ENCODE measurements around the gene SUPT16H. TPM values are rescaled to one million over a fixed set of nuclear protein-coding genes. Genes with fewer than 3 reads are reported as not detected.
A peak's percentile ranks its signal among the peaks of the same experiment; 100 is the strongest.

SUPT16H gene
- total and polyA plus RNA-seq, 2 experiments from 2014 or later = 187 to 268 TPM

DNA sequence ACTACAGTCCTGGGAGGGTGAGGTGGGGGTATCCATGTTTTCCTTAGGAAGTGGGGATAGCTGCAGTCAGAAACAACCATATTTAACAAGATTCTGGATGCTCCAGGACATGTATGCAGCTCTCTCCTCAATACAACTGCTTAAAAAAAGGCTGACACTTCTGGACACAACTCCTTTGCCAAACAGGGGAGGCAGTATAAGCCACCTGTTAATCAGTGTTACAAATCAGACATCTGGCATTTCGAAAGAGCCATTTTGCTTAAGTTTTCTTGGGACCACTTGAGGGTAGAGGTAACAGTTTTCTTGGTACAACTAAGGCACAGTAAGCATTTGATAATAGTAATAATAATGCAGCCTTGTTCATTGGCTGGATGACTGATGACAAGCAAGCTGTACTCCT lies 56.8 kb downstream of the SUPT16H start:
- H3K27ac Mint-ChIP-seq = no peak overlapping the region
- peak; percentile 36; the same call in 1 of the 3 replicates for ATAC-seq
- no peaks in the 10 kb centered on the region for H3K36me3 ChIP-seq (ENCODE audit: insufficient read depth)

DNA sequence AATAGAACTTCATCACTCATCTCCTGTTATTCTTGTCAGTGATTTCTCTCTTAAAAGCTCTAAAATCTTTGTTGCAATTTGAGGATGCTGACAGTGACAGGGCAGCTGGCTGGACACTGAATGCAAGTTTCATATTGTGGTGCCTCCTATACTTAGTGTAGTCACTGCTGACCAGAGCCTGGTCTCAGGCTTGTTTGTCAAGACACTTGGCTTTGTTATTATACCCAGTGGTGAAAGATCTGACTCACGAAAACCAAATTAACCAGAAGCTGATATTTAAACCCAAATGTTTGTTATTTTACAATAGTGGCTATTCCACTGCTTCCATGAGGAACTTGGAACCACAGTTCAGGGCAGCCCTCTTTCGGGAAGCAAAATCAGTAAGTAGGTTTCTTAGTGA lies 61.1 kb downstream of the SUPT16H start:
- no peaks in the 10 kb centered on the region for H3K27me3 Mint-ChIP-seq (ENCODE audit: insufficient read depth, low read depth, poor library complexity)
- ATAC-seq = no peak
- H3K4me1 Mint-ChIP-seq = peaks cover 10% of the 10 kb centered on the region
- no peaks in the 10 kb centered on the region for H3F3A ChIP-seq (replicated peaks; ENCODE audit: low read depth)
- no peaks in the 10 kb centered on the region for H3K9me2 ChIP-seq (ENCODE audit: insufficient read depth)
- no peaks in the 10 kb centered on the region for H3K9me3 Mint-ChIP-seq
- DNase-seq (ENCODE audit: low spot score) = no peak
- no peak overlapping the region for H2AFZ ChIP-seq
- no peaks in the 10 kb centered on the region for H4K20me1 ChIP-seq (replicated peaks; ENCODE audit: insufficient read depth)
- no peaks in the 10 kb centered on the region for H3K79me2 ChIP-seq (replicated peaks; ENCODE audit: insufficient read depth)
- H3K27ac Mint-ChIP-seq = no peak overlapping the region
- H3K27ac ChIP-seq (ENCODE audit: low read depth) = no peak overlapping the region
- no peaks in the 10 kb centered on the region for H3K27me3 ChIP-seq (ENCODE audit: insufficient read depth)
- no peaks in the 10 kb centered on the region; the same call in 2 of the 3 replicates for H3K36me3 Mint-ChIP-seq (ENCODE audit: low read depth)
- H3K4me3 ChIP-seq = no peak overlapping the region
- H3K4me3 Mint-ChIP-seq = no peak overlapping the region
- H3K4me1 ChIP-seq (ENCODE audit: insufficient read depth) = peaks cover 5% of the 10 kb centered on the region
- H3K4me2 ChIP-seq = no peak overlapping the region
- no peaks in the 10 kb centered on the region for H3K36me3 ChIP-seq (ENCODE audit: insufficient read depth)
- no peak for TF ChIP-seq STAT1 (IDR thresholded peaks at IDR 0.05; ENCODE audit: unreplicated experiment)
- TF ChIP-seq, protein P1, sequence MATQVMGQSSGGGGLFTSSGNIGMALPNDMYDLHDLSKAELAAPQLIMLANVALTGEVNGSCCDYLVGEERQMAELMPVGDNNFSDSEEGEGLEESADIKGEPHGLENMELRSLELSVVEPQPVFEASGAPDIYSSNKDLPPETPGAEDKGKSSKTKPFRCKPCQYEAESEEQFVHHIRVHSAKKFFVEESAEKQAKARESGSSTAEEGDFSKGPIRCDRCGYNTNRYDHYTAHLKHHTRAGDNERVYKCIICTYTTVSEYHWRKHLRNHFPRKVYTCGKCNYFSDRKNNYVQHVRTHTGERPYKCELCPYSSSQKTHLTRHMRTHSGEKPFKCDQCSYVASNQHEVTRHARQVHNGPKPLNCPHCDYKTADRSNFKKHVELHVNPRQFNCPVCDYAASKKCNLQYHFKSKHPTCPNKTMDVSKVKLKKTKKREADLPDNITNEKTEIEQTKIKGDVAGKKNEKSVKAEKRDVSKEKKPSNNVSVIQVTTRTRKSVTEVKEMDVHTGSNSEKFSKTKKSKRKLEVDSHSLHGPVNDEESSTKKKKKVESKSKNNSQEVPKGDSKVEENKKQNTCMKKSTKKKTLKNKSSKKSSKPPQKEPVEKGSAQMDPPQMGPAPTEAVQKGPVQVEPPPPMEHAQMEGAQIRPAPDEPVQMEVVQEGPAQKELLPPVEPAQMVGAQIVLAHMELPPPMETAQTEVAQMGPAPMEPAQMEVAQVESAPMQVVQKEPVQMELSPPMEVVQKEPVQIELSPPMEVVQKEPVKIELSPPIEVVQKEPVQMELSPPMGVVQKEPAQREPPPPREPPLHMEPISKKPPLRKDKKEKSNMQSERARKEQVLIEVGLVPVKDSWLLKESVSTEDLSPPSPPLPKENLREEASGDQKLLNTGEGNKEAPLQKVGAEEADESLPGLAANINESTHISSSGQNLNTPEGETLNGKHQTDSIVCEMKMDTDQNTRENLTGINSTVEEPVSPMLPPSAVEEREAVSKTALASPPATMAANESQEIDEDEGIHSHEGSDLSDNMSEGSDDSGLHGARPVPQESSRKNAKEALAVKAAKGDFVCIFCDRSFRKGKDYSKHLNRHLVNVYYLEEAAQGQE (IDR thresholded peaks at IDR 0.05; ENCODE audit: unreplicated experiment) = no peak
- no peak for TF ChIP-seq EZH2 (IDR thresholded peaks at IDR 0.05; ENCODE audit: low read depth, unreplicated experiment)
- TF ChIP-seq EZH2phosphoT487 (IDR thresholded peaks at IDR 0.05; ENCODE audit: unreplicated experiment) = no peak
- no peak for TF ChIP-seq NANOG (IDR thresholded peaks at IDR 0.05; ENCODE audit: borderline replicate concordance)
- TF ChIP-seq ZNF331 (CRISPR knock-in tag; IDR thresholded peaks at IDR 0.05; ENCODE audit: low read depth) = no peak
- TF ChIP-seq, protein P2, sequence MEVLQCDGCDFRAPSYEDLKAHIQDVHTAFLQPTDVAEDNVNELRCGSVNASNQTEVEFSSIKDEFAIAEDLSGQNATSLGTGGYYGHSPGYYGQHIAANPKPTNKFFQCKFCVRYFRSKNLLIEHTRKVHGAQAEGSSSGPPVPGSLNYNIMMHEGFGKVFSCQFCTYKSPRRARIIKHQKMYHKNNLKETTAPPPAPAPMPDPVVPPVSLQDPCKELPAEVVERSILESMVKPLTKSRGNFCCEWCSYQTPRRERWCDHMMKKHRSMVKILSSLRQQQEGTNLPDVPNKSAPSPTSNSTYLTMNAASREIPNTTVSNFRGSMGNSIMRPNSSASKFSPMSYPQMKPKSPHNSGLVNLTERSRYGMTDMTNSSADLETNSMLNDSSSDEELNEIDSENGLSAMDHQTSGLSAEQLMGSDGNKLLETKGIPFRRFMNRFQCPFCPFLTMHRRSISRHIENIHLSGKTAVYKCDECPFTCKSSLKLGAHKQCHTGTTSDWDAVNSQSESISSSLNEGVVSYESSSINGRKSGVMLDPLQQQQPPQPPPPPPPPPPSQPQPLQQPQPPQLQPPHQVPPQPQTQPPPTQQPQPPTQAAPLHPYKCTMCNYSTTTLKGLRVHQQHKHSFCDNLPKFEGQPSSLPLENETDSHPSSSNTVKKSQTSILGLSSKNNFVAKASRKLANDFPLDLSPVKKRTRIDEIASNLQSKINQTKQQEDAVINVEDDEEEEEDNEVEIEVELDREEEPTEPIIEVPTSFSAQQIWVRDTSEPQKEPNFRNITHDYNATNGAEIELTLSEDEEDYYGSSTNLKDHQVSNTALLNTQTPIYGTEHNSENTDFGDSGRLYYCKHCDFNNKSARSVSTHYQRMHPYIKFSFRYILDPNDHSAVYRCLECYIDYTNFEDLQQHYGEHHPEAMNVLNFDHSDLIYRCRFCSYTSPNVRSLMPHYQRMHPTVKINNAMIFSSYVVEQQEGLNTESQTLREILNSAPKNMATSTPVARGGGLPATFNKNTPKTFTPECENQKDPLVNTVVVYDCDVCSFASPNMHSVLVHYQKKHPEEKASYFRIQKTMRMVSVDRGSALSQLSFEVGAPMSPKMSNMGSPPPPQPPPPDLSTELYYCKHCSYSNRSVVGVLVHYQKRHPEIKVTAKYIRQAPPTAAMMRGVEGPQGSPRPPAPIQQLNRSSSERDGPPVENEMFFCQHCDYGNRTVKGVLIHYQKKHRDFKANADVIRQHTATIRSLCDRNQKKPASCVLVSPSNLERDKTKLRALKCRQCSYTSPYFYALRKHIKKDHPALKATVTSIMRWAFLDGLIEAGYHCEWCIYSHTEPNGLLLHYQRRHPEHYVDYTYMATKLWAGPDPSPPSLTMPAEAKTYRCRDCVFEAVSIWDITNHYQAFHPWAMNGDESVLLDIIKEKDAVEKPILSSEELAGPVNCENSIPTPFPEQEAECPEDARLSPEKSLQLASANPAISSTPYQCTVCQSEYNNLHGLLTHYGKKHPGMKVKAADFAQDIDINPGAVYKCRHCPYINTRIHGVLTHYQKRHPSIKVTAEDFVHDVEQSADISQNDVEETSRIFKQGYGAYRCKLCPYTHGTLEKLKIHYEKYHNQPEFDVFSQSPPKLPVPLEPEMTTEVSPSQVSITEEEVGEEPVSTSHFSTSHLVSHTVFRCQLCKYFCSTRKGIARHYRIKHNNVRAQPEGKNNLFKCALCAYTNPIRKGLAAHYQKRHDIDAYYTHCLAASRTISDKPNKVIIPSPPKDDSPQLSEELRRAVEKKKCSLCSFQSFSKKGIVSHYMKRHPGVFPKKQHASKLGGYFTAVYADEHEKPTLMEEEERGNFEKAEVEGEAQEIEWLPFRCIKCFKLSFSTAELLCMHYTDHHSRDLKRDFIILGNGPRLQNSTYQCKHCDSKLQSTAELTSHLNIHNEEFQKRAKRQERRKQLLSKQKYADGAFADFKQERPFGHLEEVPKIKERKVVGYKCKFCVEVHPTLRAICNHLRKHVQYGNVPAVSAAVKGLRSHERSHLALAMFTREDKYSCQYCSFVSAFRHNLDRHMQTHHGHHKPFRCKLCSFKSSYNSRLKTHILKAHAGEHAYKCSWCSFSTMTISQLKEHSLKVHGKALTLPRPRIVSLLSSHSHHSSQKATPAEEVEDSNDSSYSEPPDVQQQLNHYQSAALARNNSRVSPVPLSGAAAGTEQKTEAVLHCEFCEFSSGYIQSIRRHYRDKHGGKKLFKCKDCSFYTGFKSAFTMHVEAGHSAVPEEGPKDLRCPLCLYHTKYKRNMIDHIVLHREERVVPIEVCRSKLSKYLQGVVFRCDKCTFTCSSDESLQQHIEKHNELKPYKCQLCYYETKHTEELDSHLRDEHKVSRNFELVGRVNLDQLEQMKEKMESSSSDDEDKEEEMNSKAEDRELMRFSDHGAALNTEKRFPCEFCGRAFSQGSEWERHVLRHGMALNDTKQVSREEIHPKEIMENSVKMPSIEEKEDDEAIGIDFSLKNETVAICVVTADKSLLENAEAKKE (CRISPR knock-in tag; IDR thresholded peaks at IDR 0.05) = no peak
- no peak for TF ChIP-seq JUNB (IDR thresholded peaks at IDR 0.05; ENCODE audit: unreplicated experiment)

More for the DNA sequence above, 56.8 kb downstream of the SUPT16H start:
- Histone ChIP-seq H3K27ac (ENCODE audit: low read depth) (no peak overlapping the region), H3K9me2 (ENCODE audit: insufficient read depth) (no peaks in the 10 kb centered on the region), H3K27me3 (ENCODE audit: insufficient read depth) (no peaks in the 10 kb centered on the region), H3K4me3 (no peak overlapping the region), H4K20me1 (replicated peaks; ENCODE audit: insufficient read depth) (no peaks in the 10 kb centered on the region), H2AFZ (no peak overlapping the region), H3K4me2 (no peak overlapping the region), H3K79me2 (replicated peaks; ENCODE audit: insufficient read depth) (no peaks in the 10 kb centered on the region), H3F3A (replicated peaks; ENCODE audit: low read depth) (no peaks in the 10 kb centered on the region), H3K4me1 (ENCODE audit: insufficient read depth) (no peaks in the 10 kb centered on the region)
- H3K27me3 Mint-ChIP-seq (ENCODE audit: insufficient read depth, low read depth, poor library complexity) = no peaks in the 10 kb centered on the region
- peak; percentile 21 for DNase-seq (ENCODE audit: low spot score)
- H3K36me3 Mint-ChIP-seq (ENCODE audit: low read depth) = no peaks in the 10 kb centered on the region
- H3K4me1 Mint-ChIP-seq = no peaks in the 10 kb centered on the region
- no peak for TF ChIP-seq POLR2AphosphoS5 (IDR thresholded peaks at IDR 0.05; ENCODE audit: low read depth)
- TF ChIP-seq, protein P3, sequence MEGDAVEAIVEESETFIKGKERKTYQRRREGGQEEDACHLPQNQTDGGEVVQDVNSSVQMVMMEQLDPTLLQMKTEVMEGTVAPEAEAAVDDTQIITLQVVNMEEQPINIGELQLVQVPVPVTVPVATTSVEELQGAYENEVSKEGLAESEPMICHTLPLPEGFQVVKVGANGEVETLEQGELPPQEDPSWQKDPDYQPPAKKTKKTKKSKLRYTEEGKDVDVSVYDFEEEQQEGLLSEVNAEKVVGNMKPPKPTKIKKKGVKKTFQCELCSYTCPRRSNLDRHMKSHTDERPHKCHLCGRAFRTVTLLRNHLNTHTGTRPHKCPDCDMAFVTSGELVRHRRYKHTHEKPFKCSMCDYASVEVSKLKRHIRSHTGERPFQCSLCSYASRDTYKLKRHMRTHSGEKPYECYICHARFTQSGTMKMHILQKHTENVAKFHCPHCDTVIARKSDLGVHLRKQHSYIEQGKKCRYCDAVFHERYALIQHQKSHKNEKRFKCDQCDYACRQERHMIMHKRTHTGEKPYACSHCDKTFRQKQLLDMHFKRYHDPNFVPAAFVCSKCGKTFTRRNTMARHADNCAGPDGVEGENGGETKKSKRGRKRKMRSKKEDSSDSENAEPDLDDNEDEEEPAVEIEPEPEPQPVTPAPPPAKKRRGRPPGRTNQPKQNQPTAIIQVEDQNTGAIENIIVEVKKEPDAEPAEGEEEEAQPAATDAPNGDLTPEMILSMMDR (conservative IDR thresholded peaks at IDR 0.05; ENCODE audit: low read depth in 2 of 2) = peak; percentile 21 to 26
- no peaks in the 10 kb centered on the region for H3K9me3 Mint-ChIP-seq
- no peak overlapping the region for H3K4me3 Mint-ChIP-seq

Measured in GM23338 (cell line).